K562 treated with DMSO at 1 percent for 48 hours (cell line): ENCODE data around the gene CAPN5. TPM values are rescaled to one million over a fixed set of nuclear protein-coding genes. Genes with fewer than 3 reads are reported as not detected.

ENCODE experiments used
- total RNA-seq: library from RNA; unstranded; fragments of 300-600 nt; gene quantifications from 2 replicates; pipeline ENCODE4 v1.2.3, GENCODE V29; 2022; ENCODE audit warnings: low replicate concordance; ENCODE audit errors: extremely low read depth

The CAPN5 gene
- not detected in 2 replicates for total RNA-seq

DNA sequence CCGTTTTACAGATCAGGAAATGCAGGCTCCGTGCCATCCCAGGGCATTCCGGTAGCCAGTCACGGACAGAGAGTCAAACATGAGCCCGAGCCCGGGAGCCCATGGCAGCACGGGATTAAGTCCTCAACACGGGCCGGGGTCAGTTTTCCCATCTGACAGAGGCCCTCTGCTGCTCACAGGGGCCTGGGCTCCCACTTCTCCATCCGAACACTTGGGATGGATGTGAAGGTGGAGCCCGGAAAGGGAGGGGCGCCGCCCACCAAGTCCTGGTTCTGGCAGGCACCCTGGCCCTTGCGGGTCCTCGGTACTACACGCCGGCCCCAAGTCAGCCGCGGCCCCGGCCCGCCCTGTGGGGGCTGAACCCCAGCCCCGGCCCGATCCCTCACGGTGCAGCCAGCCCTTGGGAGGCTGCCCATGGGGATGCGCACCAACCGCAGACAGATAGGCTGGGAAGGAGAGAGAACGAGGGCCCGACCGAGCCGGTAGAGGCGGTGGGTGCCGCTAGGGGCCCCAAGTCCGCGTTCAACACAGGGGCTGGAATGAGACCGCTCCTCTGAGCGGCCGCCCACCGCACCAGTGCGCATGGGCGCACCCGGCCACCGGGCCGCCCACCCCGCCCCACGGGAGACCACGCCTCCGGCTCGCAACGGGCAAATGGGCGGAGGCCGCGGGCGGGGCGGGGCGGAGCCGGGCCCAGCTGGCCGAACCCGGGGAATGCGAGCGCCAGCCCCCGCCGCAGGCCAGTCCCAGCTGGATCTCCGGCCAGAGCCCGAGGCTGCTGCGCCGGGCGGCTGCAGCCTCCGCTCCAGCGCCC, at the start of gene CAPN5:
Gene CAPN5, plus strand, starts transcription at position 743 of the 814 bp plus-strand sequence. CDS start 17,916 bp downstream, outside the sequence.

GRCh38 chr11:77102246-77103210, 35.8 kb downstream of the CAPN5 start, which contains the start of gene OMP:
OMP (plus strand) TSS chr11:77102840; CDS start chr11:77102840, 0 bp downstream.

DNA sequence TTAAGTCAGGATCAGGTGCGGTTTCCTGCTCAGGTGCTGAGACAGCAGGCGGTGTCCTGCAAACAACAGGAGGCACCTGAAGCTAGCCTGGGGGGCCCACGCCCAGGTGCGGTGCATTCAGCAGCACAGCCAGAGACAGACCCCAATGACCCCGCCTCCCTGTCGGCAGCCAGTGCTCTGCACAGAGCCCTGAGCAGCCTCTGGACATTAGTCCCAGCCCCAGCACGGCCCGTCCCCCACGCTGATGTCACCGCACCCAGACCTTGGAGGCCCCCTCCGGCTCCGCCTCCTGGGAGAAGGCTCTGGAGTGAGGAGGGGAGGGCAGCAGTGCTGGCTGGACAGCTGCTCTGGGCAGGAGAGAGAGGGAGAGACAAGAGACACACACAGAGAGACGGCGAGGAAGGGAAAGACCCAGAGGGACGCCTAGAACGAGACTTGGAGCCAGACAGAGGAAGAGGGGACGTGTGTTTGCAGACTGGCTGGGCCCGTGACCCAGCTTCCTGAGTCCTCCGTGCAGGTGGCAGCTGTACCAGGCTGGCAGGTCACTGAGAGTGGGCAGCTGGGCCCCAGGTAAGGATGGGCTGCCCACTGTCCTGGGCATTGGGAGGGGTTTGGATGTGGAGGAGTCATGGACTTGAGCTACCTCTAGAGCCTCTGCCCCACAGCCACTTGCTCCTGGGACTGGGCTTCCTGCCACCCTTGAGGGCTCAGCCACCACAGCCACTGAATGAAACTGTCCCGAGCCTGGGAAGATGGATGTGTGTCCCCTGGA, 61.3 kb downstream of the CAPN5 start, which contains the start of gene MYO7A:
Gene MYO7A, plus strand, starts transcription at position 327 of the 772 bp plus-strand sequence. CDS start 2,389 bp downstream, outside the sequence.

Other genes with a start within 250 kb of the CAPN5 start
- not detected in 2 replicates for gene ACER3, start 206.1 kb upstream of the CAPN5 start, total RNA-seq
- not detected in 2 replicates for gene B3GNT6, start 32.6 kb upstream of the CAPN5 start, total RNA-seq
- not detected in 2 replicates for gene OMP, start 35.9 kb downstream of the CAPN5 start, total RNA-seq
- gene MYO7A, start 61.3 kb downstream of the CAPN5 start, total RNA-seq, result not detected in 2 replicates
- gene GDPD4, start 234.7 kb downstream of the CAPN5 start, total RNA-seq, result not detected in 2 replicates